Keratinocyte (primary cell): ENCODE data around the gene REXO1. TPM values are rescaled to one million over a fixed set of nuclear protein-coding genes. Genes with fewer than 3 reads are reported as not detected.
A peak's percentile ranks its signal among the peaks of the same experiment; 100 is the strongest.

Source experiments
- DNase-seq: peaks from one replicate; pipeline ENCODE4 v3.0.0-alpha.2; 2011; ENCODE audit warnings: low read depth, missing footprints, low spot score
- FAIRE-seq: peaks from 2 replicates; lab custom pipeline; 2011; peaks lifted over from hg19 to GRCh38; lab: Jason Lieb, UNC
- H2AFZ ChIP-seq: 2 replicates; pipeline ENCODE4 v1.6.0; 2012; ENCODE audit warnings: low read length, control low read depth, inconsistent platforms; ENCODE audit not compliant: control insufficient read depth
- H3K27ac ChIP-seq: 2 replicates; pipeline ENCODE4 v1.5.1; 2011; ENCODE audit warnings: low read length; ENCODE audit not compliant: control insufficient read depth, insufficient read depth
- H3K27me3 ChIP-seq: 3 replicates; pipeline ENCODE4 v1.6.0; 2011; ENCODE audit warnings: low read length; ENCODE audit not compliant: control insufficient read depth, insufficient read depth; ENCODE audit errors: extremely low read depth
- H3K36me3 ChIP-seq, 2 experiments: 2 replicates in 1 of 2; 3 replicates in 1 of 2; pipeline ENCODE4 v1.5.1; 2011; ENCODE audit warnings: low read length in 2 of 2, mild to moderate bottlenecking in 1 of 2; ENCODE audit not compliant: control insufficient read depth in 2 of 2, insufficient read depth in 2 of 2; ENCODE audit errors: extremely low read depth in 1 of 2
- H3K4me1 ChIP-seq: 3 replicates; pipeline ENCODE4 v1.5.1; 2011; ENCODE audit warnings: low read length; ENCODE audit not compliant: control insufficient read depth, insufficient read depth; ENCODE audit errors: extremely low read depth
- H3K4me2 ChIP-seq: 3 replicates; pipeline ENCODE4 v1.6.0; 2011; ENCODE audit warnings: low read depth, low read length; ENCODE audit not compliant: control insufficient read depth, insufficient read depth; ENCODE audit errors: extremely low read depth
- H3K4me3 ChIP-seq, 3 experiments: fragments of 200-600 bp in 1 of 3; sonication (generic) in 1 of 3; 2 replicates in 2 of 3; 3 replicates in 1 of 3; pipeline ENCODE4 v1.5.1; 2011 to 2016; ENCODE audit warnings: low read length in 3 of 3, mild to moderate bottlenecking in 3 of 3, control low read depth in 2 of 3, inconsistent platforms in 1 of 3, low read depth in 1 of 3, mixed read lengths in 1 of 3, mixed run types in 1 of 3, moderate library complexity in 1 of 3; ENCODE audit not compliant: control insufficient read depth in 2 of 3, insufficient read depth in 2 of 3; ENCODE audit errors: extremely low read depth in 1 of 3
- H3K79me2 ChIP-seq: 2 replicates; pipeline ENCODE4 v1.6.0; 2012; ENCODE audit warnings: low read length; ENCODE audit not compliant: control insufficient read depth, insufficient read depth
- H3K9ac ChIP-seq: 3 replicates; pipeline ENCODE4 v1.6.0; 2011; ENCODE audit warnings: low read length; ENCODE audit not compliant: control insufficient read depth, insufficient read depth; ENCODE audit errors: extremely low read depth
- H3K9me1 ChIP-seq: 3 replicates; pipeline ENCODE4 v1.6.0; 2011; ENCODE audit warnings: low read length; ENCODE audit not compliant: control insufficient read depth, insufficient read depth; ENCODE audit errors: extremely low read depth
- H3K9me3 ChIP-seq: 2 replicates; pipeline ENCODE4 v1.5.1; 2012; ENCODE audit warnings: low read depth, low read length; ENCODE audit not compliant: control insufficient read depth
- H4K20me1 ChIP-seq: 3 replicates; pipeline ENCODE4 v1.6.0; 2011; ENCODE audit warnings: low read length; ENCODE audit not compliant: control insufficient read depth, insufficient read depth; ENCODE audit errors: extremely low read depth
- CTCF ChIP-seq, 3 experiments: IDR thresholded peaks in 1 of 3; conservative IDR thresholded peaks in 1 of 3; optimal IDR thresholded peaks in 1 of 3; 2 replicates in 2 of 3; 3 replicates in 1 of 3; pipeline versions ENCODE3 to v1.5.1; 2011; ENCODE audit warnings: low read length in 3 of 3, mild to moderate bottlenecking in 3 of 3, moderate library complexity in 2 of 3, control low read depth in 1 of 3, inconsistent platforms in 1 of 3; ENCODE audit not compliant: insufficient read depth in 2 of 3; ENCODE audit errors: extremely low read depth in 1 of 3
- EZH2 ChIP-seq: IDR thresholded peaks from one replicate; pipeline ENCODE4 v1.6.1; 2012; ENCODE audit warnings: inconsistent platforms, mild to moderate bottlenecking, low read length, moderate library complexity
- dilution Hi-C: fragments of 300-500 bp; cut with MboI; formaldehyde crosslinking; loops from one replicate; pipeline ENCODE4 v1.7.0; 2020; ENCODE audit warnings: low sequenced_read_pairs; ENCODE audit not compliant: extremely low pct_ligation_motif_present
- polyA plus RNA-seq, 5 experiments: library from polyadenylated mRNA; depleted of rRNA in 3 of 5; stranded (reverse) in 3 of 5; stranded (forward) in 1 of 5; unstranded in 1 of 5; fragments of >200 nt; gene quantifications; 1 replicate in 1 of 5; 2 replicates in 3 of 5; 3 replicates in 1 of 5; pipeline versions ENCODE4 v1.2.1 to v1.2.3, GENCODE V29; 2011 to 2012; ENCODE audit warnings: missing spikeins in 2 of 5, low read depth in 1 of 5, low replicate concordance in 1 of 5

Gene REXO1
- polyA plus RNA-seq, 1 donor (not counting 4 experiments of a cell fraction or from before 2014, with no cell fraction given): 6.1 TPM

GRCh38 chr19:1861599-1862031 lies 13.3 kb upstream of the REXO1 start:
- H3K27ac ChIP-seq: peak overlapping the region; percentile 58
- no peak overlapping the region for H2AFZ ChIP-seq
- peaks cover 41% of the 10 kb centered on the region for H3K4me1 ChIP-seq
- no peaks in the 10 kb centered on the region for H3K9me1 ChIP-seq
- H4K20me1 ChIP-seq: peaks cover 20% of the 10 kb centered on the region
- dilution Hi-C loops: no loop called here
- FAIRE-seq (no peak), DNase-seq (no peak)
- TF ChIP-seq EZH2 (no peak), CTCF (optimal IDR thresholded peaks at IDR 0.05 in 1 of 3, IDR thresholded peaks at IDR 0.05 in 1 of 3, conservative IDR thresholded peaks at IDR 0.05 in 1 of 3; ENCODE audit: extremely low read depth in 1 of 3, insufficient read depth in 2 of 3, low read length in 3 of 3) (no peak)
- no peaks in the 10 kb centered on the region for H3K9me3 ChIP-seq
- peak overlapping the region; percentile 76 to 92 (median 88) for H3K4me3 ChIP-seq
- peak overlapping the region; percentile 92 for H3K4me2 ChIP-seq
- H3K36me3 ChIP-seq: no peaks in the 10 kb centered on the region
- H3K27me3 ChIP-seq: no peaks in the 10 kb centered on the region
- peaks cover 58% of the 10 kb centered on the region for H3K79me2 ChIP-seq
- peak overlapping the region; percentile 84 for H3K9ac ChIP-seq

- FAIRE-seq (no peak), DNase-seq (no peak)
- Histone ChIP-seq H3K27ac (peak overlapping the region; percentile 57), H3K9me3 (no peaks in the 10 kb centered on the region), H3K4me3 (peak overlapping the region; percentile 76 to 92 (median 88)), H3K36me3 (no peaks in the 10 kb centered on the region), H3K27me3 (no peaks in the 10 kb centered on the region), H3K79me2 (peaks cover 64% of the 10 kb centered on the region), H3K9me1 (no peaks in the 10 kb centered on the region), H4K20me1 (peaks cover 20% of the 10 kb centered on the region), H2AFZ (no peak overlapping the region), H3K9ac (peak overlapping the region; percentile 84), H3K4me2 (peak overlapping the region; percentile 92), H3K4me1 (peaks cover 47% of the 10 kb centered on the region)
- TF ChIP-seq EZH2: no peak
- no peak for TF ChIP-seq CTCF (optimal IDR thresholded peaks at IDR 0.05 in 1 of 3, IDR thresholded peaks at IDR 0.05 in 1 of 3, conservative IDR thresholded peaks at IDR 0.05 in 1 of 3; ENCODE audit: extremely low read depth in 1 of 3, insufficient read depth in 2 of 3, low read length in 3 of 3)
- dilution Hi-C loops: no loop called here
Measured at GRCh38 chr19:1860821-1861598, 12.7 kb upstream of the REXO1 start.
